SK-N-SH treated with all-trans-retinoic acid at 6 μM for 48 hours (cell line): ENCODE results near the gene MFN2.

Experiments used
- ATAC-seq: fragments of 200-7000 bp; cut with Tn5 transposase; 3 replicates; pipeline ENCODE4 v1.9.1; 2020; ENCODE audit warnings: mild to moderate bottlenecking, moderate library complexity
- ARNTL ChIP-seq: fragments of 450-650 bp; formaldehyde crosslinking; IDR thresholded peaks from 2 replicates; pipeline ENCODE4 v1.5.0; 2020; ENCODE audit warnings: low read depth, mild to moderate bottlenecking, moderate library complexity, borderline replicate concordance
- BACH2 ChIP-seq: fragments of 250-450 bp; sonication (Bioruptor Pico); IDR thresholded peaks from 2 replicates; pipeline ENCODE4 v1.9.0; 2021; ENCODE audit warnings: mild to moderate bottlenecking, borderline replicate concordance
- CREB5 ChIP-seq: fragments of 250-450 bp; sonication (Bioruptor Pico); IDR thresholded peaks from 2 replicates; pipeline ENCODE4 v1.5.1; 2020; ENCODE audit warnings: low read depth, mild to moderate bottlenecking, moderate library complexity
- CSDC2 ChIP-seq: fragments of 250-450 bp; sonication (Bioruptor Pico); IDR thresholded peaks from 2 replicates; pipeline ENCODE4 v1.5.0; 2020; ENCODE audit warnings: mild to moderate bottlenecking, moderate library complexity
- CSRNP3 ChIP-seq: fragments of 250-450 bp; sonication (Bioruptor Pico); IDR thresholded peaks from 2 replicates; pipeline ENCODE4 v1.5.1; 2021; ENCODE audit warnings: mild to moderate bottlenecking, moderate library complexity
- ESRRG ChIP-seq: fragments of 250-450 bp; sonication (Bioruptor Pico); IDR thresholded peaks from 2 replicates; pipeline ENCODE4 v1.6.1; 2021; ENCODE audit warnings: mild to moderate bottlenecking
- GLIS3 ChIP-seq: fragments of 250-450 bp; sonication (Bioruptor Pico); IDR thresholded peaks from 2 replicates; pipeline ENCODE4 v1.5.0; 2020; ENCODE audit warnings: mild to moderate bottlenecking, moderate library complexity
- ISL1 ChIP-seq: fragments of 250-450 bp; sonication (Bioruptor Pico); IDR thresholded peaks from 2 replicates; pipeline ENCODE4 v2.1.2; 2022; ENCODE audit warnings: mild to moderate bottlenecking, moderate library complexity
- PPARA ChIP-seq: fragments of 250-450 bp; sonication (Bioruptor Pico); IDR thresholded peaks from 2 replicates; pipeline ENCODE4 v1.5.0; 2020; ENCODE audit warnings: mild to moderate bottlenecking, borderline replicate concordance
- RARB ChIP-seq: fragments of 250-450 bp; sonication (Bioruptor Pico); IDR thresholded peaks from 2 replicates; pipeline ENCODE4 v1.8.0; 2021; ENCODE audit warnings: mild to moderate bottlenecking, moderate library complexity
- TCF4 ChIP-seq: fragments of 250-450 bp; sonication (Bioruptor Pico); IDR thresholded peaks from 2 replicates; pipeline ENCODE4 v1.8.0; 2021; ENCODE audit warnings: mild to moderate bottlenecking, moderate library complexity, borderline replicate concordance
- TOX ChIP-seq: fragments of 250-450 bp; sonication (Bioruptor Pico); IDR thresholded peaks from 2 replicates; pipeline ENCODE4 v1.8.0; 2021; ENCODE audit warnings: mild to moderate bottlenecking, moderate library complexity, borderline replicate concordance
- ZC3H10 ChIP-seq: fragments of 250-450 bp; sonication (Bioruptor Pico); IDR thresholded peaks from 2 replicates; pipeline ENCODE4 v1.5.1; 2021; ENCODE audit warnings: mild to moderate bottlenecking, moderate library complexity
- ZFP3 ChIP-seq: fragments of 250-450 bp; sonication (Bioruptor Pico); IDR thresholded peaks from 2 replicates; pipeline ENCODE4 v1.5.0; 2020; ENCODE audit warnings: mild to moderate bottlenecking, moderate library complexity
- ZFP30 ChIP-seq: fragments of 450-650 bp; formaldehyde crosslinking; IDR thresholded peaks from 2 replicates; pipeline ENCODE4 v1.5.0; 2022; ENCODE audit warnings: mild to moderate bottlenecking, moderate library complexity
- ZNF70 ChIP-seq: fragments of 450-650 bp; formaldehyde crosslinking; IDR thresholded peaks from 2 replicates; pipeline ENCODE4 v1.5.0; 2020; ENCODE audit warnings: mild to moderate bottlenecking, moderate library complexity
- ZNF8 ChIP-seq: fragments of 450-650 bp; formaldehyde crosslinking; IDR thresholded peaks from 2 replicates; pipeline ENCODE4 v1.5.0; 2020; ENCODE audit warnings: mild to moderate bottlenecking, moderate library complexity
- TF ChIP-seq, protein P1 (sequence below): fragments of 250-450 bp; sonication (Bioruptor Pico); IDR thresholded peaks from 2 replicates; pipeline ENCODE4 v1.8.0; 2020; ENCODE audit warnings: mild to moderate bottlenecking, moderate library complexity, borderline replicate concordance
- TF ChIP-seq, protein P2 (sequence below): fragments of 250-450 bp; sonication (Bioruptor Pico); IDR thresholded peaks from 2 replicates; pipeline ENCODE4 v1.5.0; 2020; ENCODE audit warnings: mild to moderate bottlenecking, moderate library complexity

Gene MFN2

GRCh38 chr1:11990303-11991032 lies 10.2 kb downstream of the MFN2 start:
- no peak for TF ChIP-seq CSRNP3 (CRISPR knock-in tag)
- no peak for TF ChIP-seq CREB5 (CRISPR knock-in tag)
- no peak for TF ChIP-seq TCF4 (CRISPR knock-in tag)
- no peak for TF ChIP-seq TOX (CRISPR knock-in tag)
- TF ChIP-seq ISL1: no peak
- TF ChIP-seq ESRRG (CRISPR knock-in tag): no peak
- TF ChIP-seq, all 23 proteins: peak for 0
- ATAC-seq: no peak

DNA sequence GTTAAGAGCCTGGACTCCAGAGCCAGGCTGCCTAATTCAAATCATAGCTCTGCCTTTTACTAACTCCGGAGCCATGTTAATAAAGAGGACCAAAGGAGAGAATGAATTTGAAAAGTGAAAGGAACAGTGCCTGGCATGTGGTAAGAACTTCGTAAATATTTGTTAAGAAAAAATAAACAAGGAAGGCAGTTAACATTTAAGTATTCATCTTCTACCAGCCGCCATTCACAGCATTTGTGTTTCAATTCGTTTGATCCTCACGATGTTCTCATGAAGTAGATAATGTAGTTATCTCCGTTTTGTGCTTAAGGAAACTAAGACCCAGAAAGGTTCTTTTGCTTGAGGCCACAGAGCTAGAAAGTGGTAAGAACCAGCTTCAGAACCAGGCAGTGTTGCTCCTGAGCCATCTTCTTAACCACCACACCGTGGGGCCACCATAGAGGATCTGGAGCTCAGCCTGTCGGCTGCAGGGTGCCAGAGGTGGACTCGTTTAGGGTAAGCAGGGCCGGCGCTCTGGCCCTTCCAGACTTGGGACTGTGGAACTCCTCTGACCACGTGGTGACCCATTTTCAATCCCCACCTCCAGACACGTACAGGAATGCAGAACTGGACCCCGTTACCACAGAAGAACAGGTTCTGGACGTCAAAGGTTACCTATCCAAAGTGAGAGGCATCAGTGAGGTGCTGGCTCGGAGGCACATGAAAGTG lies 11.9 kb downstream of the MFN2 start:
- no peak for ATAC-seq
- TF ChIP-seq ZNF8 (CRISPR knock-in tag) (no peak), CREB5 (CRISPR knock-in tag) (no peak), PPARA (CRISPR knock-in tag) (no peak), RARB (no peak), ZC3H10 (CRISPR knock-in tag) (no peak), ESRRG (CRISPR knock-in tag) (no peak), BACH2 (CRISPR knock-in tag) (no peak), ZNF70 (no peak), GLIS3 (CRISPR knock-in tag) (no peak), TCF4 (CRISPR knock-in tag) (no peak), CSRNP3 (CRISPR knock-in tag) (no peak)
- TF ChIP-seq, protein P1, sequence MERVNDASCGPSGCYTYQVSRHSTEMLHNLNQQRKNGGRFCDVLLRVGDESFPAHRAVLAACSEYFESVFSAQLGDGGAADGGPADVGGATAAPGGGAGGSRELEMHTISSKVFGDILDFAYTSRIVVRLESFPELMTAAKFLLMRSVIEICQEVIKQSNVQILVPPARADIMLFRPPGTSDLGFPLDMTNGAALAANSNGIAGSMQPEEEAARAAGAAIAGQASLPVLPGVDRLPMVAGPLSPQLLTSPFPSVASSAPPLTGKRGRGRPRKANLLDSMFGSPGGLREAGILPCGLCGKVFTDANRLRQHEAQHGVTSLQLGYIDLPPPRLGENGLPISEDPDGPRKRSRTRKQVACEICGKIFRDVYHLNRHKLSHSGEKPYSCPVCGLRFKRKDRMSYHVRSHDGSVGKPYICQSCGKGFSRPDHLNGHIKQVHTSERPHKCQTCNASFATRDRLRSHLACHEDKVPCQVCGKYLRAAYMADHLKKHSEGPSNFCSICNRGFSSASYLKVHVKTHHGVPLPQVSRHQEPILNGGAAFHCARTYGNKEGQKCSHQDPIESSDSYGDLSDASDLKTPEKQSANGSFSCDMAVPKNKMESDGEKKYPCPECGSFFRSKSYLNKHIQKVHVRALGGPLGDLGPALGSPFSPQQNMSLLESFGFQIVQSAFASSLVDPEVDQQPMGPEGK (CRISPR knock-in tag): no peak

- ATAC-seq: no peak
- TF ChIP-seq ARNTL (CRISPR knock-in tag) (no peak), ZFP3 (CRISPR knock-in tag) (no peak), RARB (no peak), TCF4 (CRISPR knock-in tag) (no peak), CREB5 (CRISPR knock-in tag) (no peak), CSRNP3 (CRISPR knock-in tag) (no peak), BACH2 (CRISPR knock-in tag) (no peak), ZFP30 (no peak), PPARA (CRISPR knock-in tag) (no peak), CSDC2 (no peak)
- TF ChIP-seq, protein P2, sequence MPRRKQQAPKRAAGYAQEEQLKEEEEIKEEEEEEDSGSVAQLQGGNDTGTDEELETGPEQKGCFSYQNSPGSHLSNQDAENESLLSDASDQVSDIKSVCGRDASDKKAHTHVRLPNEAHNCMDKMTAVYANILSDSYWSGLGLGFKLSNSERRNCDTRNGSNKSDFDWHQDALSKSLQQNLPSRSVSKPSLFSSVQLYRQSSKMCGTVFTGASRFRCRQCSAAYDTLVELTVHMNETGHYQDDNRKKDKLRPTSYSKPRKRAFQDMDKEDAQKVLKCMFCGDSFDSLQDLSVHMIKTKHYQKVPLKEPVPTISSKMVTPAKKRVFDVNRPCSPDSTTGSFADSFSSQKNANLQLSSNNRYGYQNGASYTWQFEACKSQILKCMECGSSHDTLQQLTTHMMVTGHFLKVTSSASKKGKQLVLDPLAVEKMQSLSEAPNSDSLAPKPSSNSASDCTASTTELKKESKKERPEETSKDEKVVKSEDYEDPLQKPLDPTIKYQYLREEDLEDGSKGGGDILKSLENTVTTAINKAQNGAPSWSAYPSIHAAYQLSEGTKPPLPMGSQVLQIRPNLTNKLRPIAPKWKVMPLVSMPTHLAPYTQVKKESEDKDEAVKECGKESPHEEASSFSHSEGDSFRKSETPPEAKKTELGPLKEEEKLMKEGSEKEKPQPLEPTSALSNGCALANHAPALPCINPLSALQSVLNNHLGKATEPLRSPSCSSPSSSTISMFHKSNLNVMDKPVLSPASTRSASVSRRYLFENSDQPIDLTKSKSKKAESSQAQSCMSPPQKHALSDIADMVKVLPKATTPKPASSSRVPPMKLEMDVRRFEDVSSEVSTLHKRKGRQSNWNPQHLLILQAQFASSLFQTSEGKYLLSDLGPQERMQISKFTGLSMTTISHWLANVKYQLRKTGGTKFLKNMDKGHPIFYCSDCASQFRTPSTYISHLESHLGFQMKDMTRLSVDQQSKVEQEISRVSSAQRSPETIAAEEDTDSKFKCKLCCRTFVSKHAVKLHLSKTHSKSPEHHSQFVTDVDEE (CRISPR knock-in tag): no peak
Measured at GRCh38 chr1:11997081-11997850, 17.0 kb downstream of the MFN2 start.
